Fibroblast of the aortic adventitia (primary cell): ENCODE data around the gene RPL12. TPM values are rescaled to one million over a fixed set of nuclear protein-coding genes. Genes with fewer than 3 reads are reported as not detected.

ENCODE experiments used
- DNase-seq: peaks from one replicate; pipeline ENCODE4 v3.0.0-alpha.2; 2010; ENCODE audit warnings: low read depth
- H3K4me3 ChIP-seq: 2 replicates; pipeline ENCODE4 v1.5.1; 2011; ENCODE audit warnings: low read depth, mild to moderate bottlenecking, control low read depth, low read length, moderate library complexity
- CTCF ChIP-seq: IDR thresholded peaks from 2 replicates; pipeline ENCODE4 v1.5.1; 2011; ENCODE audit warnings: mild to moderate bottlenecking, low read length, control low read depth, inconsistent platforms; ENCODE audit not compliant: insufficient read depth
- total RNA-seq: library from RNA; depleted of rRNA; stranded (reverse); fragments of >200 nt; gene quantifications from 2 replicates; pipeline ENCODE4 v1.2.3, GENCODE V29; 2012; ENCODE audit warnings: low replicate concordance

Gene RPL12
- total RNA-seq, 1 donor = 2,619 TPM

GRCh38 chr9:127444921-127445850, 6.0 kb downstream of the RPL12 start:
- peak; percentile 66 for DNase-seq
- H3K4me3 ChIP-seq = no peak overlapping the region
- TF ChIP-seq CTCF = no peak

GRCh38 chr9:127444283-127444920, 6.8 kb downstream of the RPL12 start:
- H3K4me3 ChIP-seq = no peak overlapping the region
- TF ChIP-seq CTCF = no peak
- no peak for DNase-seq

- no peak for TF ChIP-seq CTCF
- no peak overlapping the region for H3K4me3 ChIP-seq
- DNase-seq = no peak
Observed at GRCh38 chr9:127438394-127438793, 12.8 kb downstream of the RPL12 start.

GRCh38 chr9:127437497-127438264, 13.5 kb downstream of the RPL12 start:
- no peak for DNase-seq
- no peak overlapping the region for H3K4me3 ChIP-seq
- TF ChIP-seq CTCF = no peak

GRCh38 chr9:127430415-127430814, 20.8 kb downstream of the RPL12 start:
- no peak for DNase-seq
- no peak for TF ChIP-seq CTCF
- no peak overlapping the region for H3K4me3 ChIP-seq

DNA sequence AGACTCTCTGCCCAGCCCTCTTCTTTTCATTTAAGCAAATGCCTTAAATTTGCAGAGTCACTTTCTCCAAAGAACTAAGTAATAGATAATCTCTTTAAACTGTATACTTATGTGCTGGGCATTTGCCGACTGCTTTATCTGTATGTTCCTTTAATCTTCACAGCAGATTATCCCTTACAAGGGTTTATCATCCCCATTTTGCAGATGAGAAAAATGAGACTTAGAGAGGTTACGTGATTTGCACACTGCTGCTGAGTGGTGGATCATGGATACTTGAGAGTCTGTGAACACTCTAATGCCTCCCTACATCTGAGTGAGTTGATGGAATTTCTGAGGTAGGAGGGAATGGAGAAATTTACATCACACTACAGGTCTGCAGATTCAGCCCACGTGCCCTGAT, 22.9 kb downstream of the RPL12 start:
- no peak overlapping the region for H3K4me3 ChIP-seq
- DNase-seq = no peak
- no peak for TF ChIP-seq CTCF
